Neutrophil (primary cell): ENCODE data around the gene MSMO1.

ENCODE experiments used
- H3K27ac ChIP-seq: fragments of 200-600 bp; sonication (generic); 2 replicates; pipeline ENCODE4 v1.5.1; 2016; ENCODE audit warnings: mild to moderate bottlenecking, moderate library complexity
- H3K27me3 ChIP-seq: fragments of 200-600 bp; sonication (generic); 2 replicates; pipeline ENCODE4 v1.6.0; 2016; ENCODE audit warnings: mild to moderate bottlenecking
- H3K36me3 ChIP-seq: fragments of 200-600 bp; sonication (generic); 2 replicates; pipeline ENCODE4 v1.5.1; 2017
- H3K4me1 ChIP-seq, 2 experiments: fragments of 200-600 bp in 1 of 2; sonication (generic) in 1 of 2; 1 replicate in 1 of 2; 2 replicates in 1 of 2; pipeline versions ENCODE4 v1.5.1 to v1.6.1; 2013 to 2016; ENCODE audit warnings: low read depth in 1 of 2, low read length in 1 of 2, mild to moderate bottlenecking in 1 of 2, moderate library complexity in 1 of 2; ENCODE audit not compliant: control insufficient read depth in 1 of 2, insufficient read depth in 1 of 2
- H3K4me3 ChIP-seq, 2 experiments: fragments of 200-600 bp in 1 of 2; sonication (generic) in 1 of 2; 1 replicate in 1 of 2; 2 replicates in 1 of 2; pipeline ENCODE4 v1.5.1; 2013 to 2016; ENCODE audit warnings: low read depth in 1 of 2, low read length in 1 of 2, mild to moderate bottlenecking in 1 of 2, moderate library complexity in 1 of 2
- H3K9me3 ChIP-seq: fragments of 200-600 bp; sonication (generic); 2 replicates; pipeline ENCODE4 v1.5.1; 2016
- TF ChIP-seq, protein P1 (sequence below): fragments of 200-600 bp; sonication (generic); IDR thresholded peaks from 2 replicates; pipeline ENCODE4 v1.5.1; 2016; ENCODE audit warnings: antibody characterized with exemption

Gene MSMO1

GRCh38 chr4:165309456-165309855 lies 18.0 kb upstream of the MSMO1 start:
- H3K27ac ChIP-seq = no peak overlapping the region
- TF ChIP-seq, protein P1, sequence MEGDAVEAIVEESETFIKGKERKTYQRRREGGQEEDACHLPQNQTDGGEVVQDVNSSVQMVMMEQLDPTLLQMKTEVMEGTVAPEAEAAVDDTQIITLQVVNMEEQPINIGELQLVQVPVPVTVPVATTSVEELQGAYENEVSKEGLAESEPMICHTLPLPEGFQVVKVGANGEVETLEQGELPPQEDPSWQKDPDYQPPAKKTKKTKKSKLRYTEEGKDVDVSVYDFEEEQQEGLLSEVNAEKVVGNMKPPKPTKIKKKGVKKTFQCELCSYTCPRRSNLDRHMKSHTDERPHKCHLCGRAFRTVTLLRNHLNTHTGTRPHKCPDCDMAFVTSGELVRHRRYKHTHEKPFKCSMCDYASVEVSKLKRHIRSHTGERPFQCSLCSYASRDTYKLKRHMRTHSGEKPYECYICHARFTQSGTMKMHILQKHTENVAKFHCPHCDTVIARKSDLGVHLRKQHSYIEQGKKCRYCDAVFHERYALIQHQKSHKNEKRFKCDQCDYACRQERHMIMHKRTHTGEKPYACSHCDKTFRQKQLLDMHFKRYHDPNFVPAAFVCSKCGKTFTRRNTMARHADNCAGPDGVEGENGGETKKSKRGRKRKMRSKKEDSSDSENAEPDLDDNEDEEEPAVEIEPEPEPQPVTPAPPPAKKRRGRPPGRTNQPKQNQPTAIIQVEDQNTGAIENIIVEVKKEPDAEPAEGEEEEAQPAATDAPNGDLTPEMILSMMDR = no peak
- peaks cover 60% of the 10 kb centered on the region for H3K36me3 ChIP-seq
- H3K27me3 ChIP-seq = no peaks in the 10 kb centered on the region
- H3K4me1 ChIP-seq = no peaks in the 10 kb centered on the region
- no peak overlapping the region for H3K4me3 ChIP-seq
- no peaks in the 10 kb centered on the region for H3K9me3 ChIP-seq

GRCh38 chr4:165312506-165312905 lies 15.0 kb upstream of the MSMO1 start:
- Histone ChIP-seq H3K4me3 (no peak overlapping the region), H3K36me3 (peaks cover 66% of the 10 kb centered on the region), H3K27ac (no peak overlapping the region), H3K4me1 (no peaks in the 10 kb centered on the region), H3K27me3 (no peaks in the 10 kb centered on the region), H3K9me3 (no peaks in the 10 kb centered on the region)
- TF ChIP-seq, protein P1 = no peak

- Histone ChIP-seq H3K4me3 (no peak overlapping the region), H3K9me3 (no peaks in the 10 kb centered on the region), H3K27me3 (no peaks in the 10 kb centered on the region), H3K27ac (no peak overlapping the region), H3K4me1 (peaks cover 7 to 8% of the 10 kb centered on the region in 2 experiments), H3K36me3 (peaks cover 52% of the 10 kb centered on the region)
- TF ChIP-seq, protein P1 = no peak
Measured at GRCh38 chr4:165319030-165319429, 8.4 kb upstream of the MSMO1 start.

DNA sequence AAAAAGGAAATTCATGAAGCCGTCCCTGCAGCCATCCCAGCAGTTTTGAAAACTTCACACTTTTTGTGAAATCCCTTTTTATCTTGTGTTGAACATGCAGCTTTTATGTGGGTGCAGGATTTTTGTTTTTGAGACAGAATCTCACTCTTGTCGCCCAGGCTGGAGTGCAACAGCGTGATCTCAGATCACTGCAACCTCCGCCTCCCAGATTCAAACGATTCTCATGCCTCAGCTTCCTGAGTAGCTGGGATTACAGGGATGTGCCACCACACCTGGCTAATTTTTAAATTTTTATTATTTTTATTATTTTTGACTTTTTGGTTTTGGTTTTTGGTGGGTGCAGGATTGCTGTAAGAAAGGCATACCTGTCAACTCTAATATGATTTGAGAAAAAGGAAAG lies 8.0 kb upstream of the MSMO1 start:
- Histone ChIP-seq H3K27ac (no peak overlapping the region), H3K27me3 (no peaks in the 10 kb centered on the region), H3K4me1 (peaks cover 7 to 8% of the 10 kb centered on the region in 2 experiments), H3K36me3 (peaks cover 52% of the 10 kb centered on the region), H3K4me3 (no peak overlapping the region), H3K9me3 (no peaks in the 10 kb centered on the region)
- TF ChIP-seq, protein P1 = no peak

- TF ChIP-seq, protein P1 = no peak
Measured at GRCh38 chr4:165324236-165324917, 3.1 kb upstream of the MSMO1 start.

More at GRCh38 chr4:165324236-165324917, 3.1 kb upstream of the MSMO1 start:
- H3K4me3 ChIP-seq = no peak overlapping the region
- H3K36me3 ChIP-seq = peaks cover 23% of the 10 kb centered on the region
- H3K9me3 ChIP-seq = no peaks in the 10 kb centered on the region
- H3K4me1 ChIP-seq = peaks cover 36 to 39% of the 10 kb centered on the region in 2 experiments
- no peak overlapping the region for H3K27ac ChIP-seq
- H3K27me3 ChIP-seq = no peaks in the 10 kb centered on the region
